ENCODE measurements around the gene LAP3.

LAP3 gene

DNA sequence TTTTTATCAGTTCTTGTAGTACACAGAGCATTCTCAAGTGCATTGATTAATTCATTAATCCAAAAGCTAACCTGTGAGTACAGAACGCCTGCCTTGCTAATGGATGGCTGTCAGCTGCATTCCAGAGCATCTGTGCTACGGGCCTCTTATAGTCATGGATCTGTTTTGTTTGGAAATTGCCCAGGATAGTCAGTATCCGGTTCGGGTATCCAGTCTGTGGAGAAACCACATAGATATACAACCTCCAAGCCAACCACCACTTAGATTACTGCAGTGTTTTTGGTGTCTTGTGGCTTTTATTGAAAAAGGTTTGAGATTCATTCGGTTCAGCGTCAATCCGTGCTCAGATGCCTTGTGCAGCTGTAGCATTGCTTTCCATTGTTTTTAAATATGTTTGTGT lies 4.0 kb downstream of the LAP3 start:
- peaks cover 30% of the 10 kb centered on the region for H3K36me3 ChIP-seq (ENCODE audit: control insufficient read depth, insufficient read depth, low read length)

GRCh38 chr4:17583276-17583675 lies 6.3 kb downstream of the LAP3 start:
- no peak for DNase-seq (ENCODE audit: extremely low read depth, insufficient read length)
- Histone ChIP-seq H3K36me3 (ENCODE audit: control insufficient read depth, insufficient read depth, low read length) (peaks cover 38% of the 10 kb centered on the region), H3K4me3 (replicated peaks; ENCODE audit: low read depth, low read length) (no peak overlapping the region), H3K27me3 (replicated peaks; ENCODE audit: control insufficient read depth, insufficient read depth, low read length) (no peaks in the 10 kb centered on the region)
- TF ChIP-seq, protein P1, sequence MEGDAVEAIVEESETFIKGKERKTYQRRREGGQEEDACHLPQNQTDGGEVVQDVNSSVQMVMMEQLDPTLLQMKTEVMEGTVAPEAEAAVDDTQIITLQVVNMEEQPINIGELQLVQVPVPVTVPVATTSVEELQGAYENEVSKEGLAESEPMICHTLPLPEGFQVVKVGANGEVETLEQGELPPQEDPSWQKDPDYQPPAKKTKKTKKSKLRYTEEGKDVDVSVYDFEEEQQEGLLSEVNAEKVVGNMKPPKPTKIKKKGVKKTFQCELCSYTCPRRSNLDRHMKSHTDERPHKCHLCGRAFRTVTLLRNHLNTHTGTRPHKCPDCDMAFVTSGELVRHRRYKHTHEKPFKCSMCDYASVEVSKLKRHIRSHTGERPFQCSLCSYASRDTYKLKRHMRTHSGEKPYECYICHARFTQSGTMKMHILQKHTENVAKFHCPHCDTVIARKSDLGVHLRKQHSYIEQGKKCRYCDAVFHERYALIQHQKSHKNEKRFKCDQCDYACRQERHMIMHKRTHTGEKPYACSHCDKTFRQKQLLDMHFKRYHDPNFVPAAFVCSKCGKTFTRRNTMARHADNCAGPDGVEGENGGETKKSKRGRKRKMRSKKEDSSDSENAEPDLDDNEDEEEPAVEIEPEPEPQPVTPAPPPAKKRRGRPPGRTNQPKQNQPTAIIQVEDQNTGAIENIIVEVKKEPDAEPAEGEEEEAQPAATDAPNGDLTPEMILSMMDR (IDR thresholded peaks at IDR 0.05; ENCODE audit: insufficient read depth, low read length, poor library complexity, severe bottlenecking): no peak

More for the DNA sequence above, 4.0 kb downstream of the LAP3 start:
- TF ChIP-seq, protein P1 (IDR thresholded peaks at IDR 0.05; ENCODE audit: insufficient read depth, low read length, poor library complexity, severe bottlenecking): no peak
- no peak overlapping the region for H3K4me3 ChIP-seq (replicated peaks; ENCODE audit: low read depth, low read length)
- no peak for DNase-seq (ENCODE audit: extremely low read depth, insufficient read length)
- H3K27me3 ChIP-seq (replicated peaks; ENCODE audit: control insufficient read depth, insufficient read depth, low read length): no peaks in the 10 kb centered on the region

DNA sequence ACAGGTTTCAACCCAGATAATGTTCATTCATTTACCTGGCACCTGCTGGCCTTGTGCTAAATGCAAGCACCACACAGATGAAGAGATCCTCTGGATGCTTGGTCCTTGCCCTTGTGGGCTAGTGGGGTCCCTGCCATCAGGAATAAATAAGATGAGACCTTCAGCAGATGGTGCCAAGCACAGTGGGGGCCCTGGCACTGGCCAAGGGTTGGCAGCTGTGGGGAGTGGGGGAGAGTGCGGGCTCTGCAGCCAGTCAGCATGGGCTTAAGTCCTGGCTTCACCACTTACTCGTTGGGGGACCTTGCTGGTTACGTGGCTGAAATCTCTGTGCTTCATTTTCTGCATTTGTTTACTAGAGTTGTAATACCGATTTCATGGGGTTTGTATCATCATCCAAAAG lies 6.9 kb downstream of the LAP3 start:
- DNase-seq (ENCODE audit: extremely low read depth, insufficient read length): no peak
- no peak overlapping the region for H3K4me3 ChIP-seq (replicated peaks; ENCODE audit: low read depth, low read length)
- H3K27me3 ChIP-seq (replicated peaks; ENCODE audit: control insufficient read depth, insufficient read depth, low read length): no peaks in the 10 kb centered on the region
- H3K36me3 ChIP-seq (ENCODE audit: control insufficient read depth, insufficient read depth, low read length): peaks cover 41% of the 10 kb centered on the region
- TF ChIP-seq, protein P1 (IDR thresholded peaks at IDR 0.05; ENCODE audit: insufficient read depth, low read length, poor library complexity, severe bottlenecking): no peak

DNA sequence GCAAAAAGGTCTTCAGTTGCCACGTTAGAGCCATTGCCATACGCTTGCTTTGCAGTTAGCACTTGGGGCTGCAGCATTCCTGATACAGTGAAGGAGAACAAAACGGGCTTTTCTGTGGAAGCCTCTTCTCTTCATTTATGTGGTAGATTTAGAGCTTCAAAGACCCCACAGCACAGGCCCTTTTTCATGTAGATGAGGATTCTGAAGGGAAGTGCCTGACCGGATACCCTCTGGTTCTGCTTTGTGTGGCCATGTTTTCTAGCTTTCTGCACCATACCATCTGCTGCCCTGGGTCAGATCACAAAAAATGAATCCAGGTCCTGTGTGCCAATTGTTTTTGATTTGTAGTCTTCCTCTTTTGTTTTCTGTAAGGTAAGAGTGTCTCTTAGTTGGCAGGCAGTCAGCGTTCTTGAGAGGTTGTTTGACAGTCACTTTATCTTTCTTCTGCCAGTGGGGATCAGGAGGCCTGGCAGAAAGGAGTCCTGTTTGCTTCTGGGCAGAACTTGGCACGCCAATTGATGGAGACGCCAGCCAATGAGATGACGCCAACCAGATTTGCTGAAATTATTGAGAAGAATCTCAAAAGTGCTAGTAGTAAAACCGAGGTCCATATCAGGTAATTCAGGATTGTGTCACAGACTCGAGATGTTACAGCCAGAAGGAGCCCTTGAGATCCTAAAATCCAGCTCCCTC lies 7.7 kb downstream of the LAP3 start:
- Histone ChIP-seq H3K4me3 (replicated peaks; ENCODE audit: low read depth, low read length) (no peak overlapping the region), H3K36me3 (ENCODE audit: control insufficient read depth, insufficient read depth, low read length) (peaks cover 41% of the 10 kb centered on the region), H3K27me3 (replicated peaks; ENCODE audit: control insufficient read depth, insufficient read depth, low read length) (no peaks in the 10 kb centered on the region)
- DNase-seq (ENCODE audit: extremely low read depth, insufficient read length): no peak
- TF ChIP-seq, protein P1 (IDR thresholded peaks at IDR 0.05; ENCODE audit: insufficient read depth, low read length, poor library complexity, severe bottlenecking): no peak

DNA sequence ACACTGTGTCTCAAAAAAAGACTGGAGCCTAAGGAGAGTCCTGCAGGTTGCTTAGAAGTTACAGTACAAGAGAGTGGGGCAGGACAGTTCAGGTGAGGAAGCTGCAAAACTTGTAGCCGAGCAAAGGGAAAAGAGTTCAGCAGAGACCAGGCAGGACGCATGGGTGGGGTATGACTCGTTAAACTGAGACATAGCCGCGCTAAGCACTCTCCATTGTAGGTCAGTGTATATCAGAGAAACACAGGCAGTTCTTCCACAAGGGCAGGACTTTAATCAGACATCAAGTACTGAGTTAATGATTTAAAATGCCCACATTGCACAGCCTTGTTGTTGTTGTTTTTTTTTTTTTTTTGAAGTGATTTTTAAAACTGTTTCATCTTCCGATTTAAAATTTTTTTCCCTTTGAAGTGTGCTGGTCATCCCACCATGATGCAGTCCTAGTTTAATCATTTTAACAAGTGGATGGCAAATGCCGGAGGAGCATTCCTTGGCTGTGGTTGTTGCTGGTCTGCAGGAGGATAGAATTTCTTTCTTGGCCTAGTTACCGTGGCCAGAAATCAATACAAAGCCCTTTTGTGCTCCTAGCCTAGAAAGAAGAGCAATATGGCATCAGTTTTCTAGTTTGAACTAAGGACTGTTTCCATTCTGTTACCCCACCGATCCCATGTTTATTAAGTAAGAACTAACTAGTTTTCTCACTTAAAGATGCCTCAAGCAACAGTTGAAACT lies 10.3 kb downstream of the LAP3 start:
- H3K27me3 ChIP-seq (replicated peaks; ENCODE audit: control insufficient read depth, insufficient read depth, low read length): no peaks in the 10 kb centered on the region

More for the DNA sequence above, 10.3 kb downstream of the LAP3 start:
- H3K4me3 ChIP-seq (replicated peaks; ENCODE audit: low read depth, low read length): no peak overlapping the region
- DNase-seq (ENCODE audit: extremely low read depth, insufficient read length): no peak
- TF ChIP-seq, protein P1 (IDR thresholded peaks at IDR 0.05; ENCODE audit: insufficient read depth, low read length, poor library complexity, severe bottlenecking): no peak
- H3K36me3 ChIP-seq (ENCODE audit: control insufficient read depth, insufficient read depth, low read length): peaks cover 35% of the 10 kb centered on the region
